ENCODE results near the gene SNAPC4.

SNAPC4 gene

GRCh38 chr9:136394312-136395019 is 5.5 kb downstream of the SNAPC4 start:
- Histone ChIP-seq H3K4me3 (no peak overlapping the region), H3K9ac (peak overlapping the region in 1 of 11 experiments; percentile 8; a peak in 2 of 22 replicates), H3K4me2 (no peak overlapping the region), H3K27me3 (no peaks in the 10 kb centered on the region), H3K9me3 (replicated peaks in 1 of 11) (no peaks in the 10 kb centered on the region), H3K4me1 (peaks cover 11 to 21% (median 13%) of the 10 kb centered on the region in 10 experiments), H3K27ac (no peak overlapping the region), H3K36me3 (peaks cover 72 to 92% (median 87%) of the 10 kb centered on the region in 11 experiments), H4K20me1 (peaks cover 0 to 85% (median 72%) of the 10 kb centered on the region in 11 experiments; a peak in 20 of 22 replicates)
- TF ChIP-seq Cebpa-rat (IDR thresholded peaks at IDR 0.05): no peak

GRCh38 chr9:136393531-136393930 is 6.4 kb downstream of the SNAPC4 start:
- no peak for TF ChIP-seq Cebpa-rat (IDR thresholded peaks at IDR 0.05)
- H3K9me3 ChIP-seq (replicated peaks in 1 of 11): no peaks in the 10 kb centered on the region
- no peak overlapping the region for H3K27ac ChIP-seq
- H4K20me1 ChIP-seq: peaks cover 0 to 85% (median 68%) of the 10 kb centered on the region in 11 experiments; a peak in 20 of 22 replicates
- no peak overlapping the region for H3K4me3 ChIP-seq
- H3K9ac ChIP-seq: 0 out of 22 replicates have a peak overlapping the region, but pooled peaks of 1 of the 11 experiments have one; percentile 18
- peaks cover 4 to 16% (median 6%) of the 10 kb centered on the region in 10 experiments for H3K4me1 ChIP-seq
- H3K4me2 ChIP-seq: no peak overlapping the region
- peaks cover 81 to 97% (median 94%) of the 10 kb centered on the region in 11 experiments for H3K36me3 ChIP-seq
- no peaks in the 10 kb centered on the region for H3K27me3 ChIP-seq

- peak overlapping the region in 3 of 11 experiments; percentile 15 to 18 (median 17); a peak in 2 of 22 replicates for H3K9ac ChIP-seq
- no peak overlapping the region for H3K27ac ChIP-seq
- no peak overlapping the region for H3K4me2 ChIP-seq
- H3K27me3 ChIP-seq: no peaks in the 10 kb centered on the region
- H4K20me1 ChIP-seq: peaks cover 0 to 80% (median 61%) of the 10 kb centered on the region in 11 experiments; a peak in 18 of 22 replicates
- no peak overlapping the region for H3K4me3 ChIP-seq
- no peak for TF ChIP-seq Cebpa-rat (IDR thresholded peaks at IDR 0.05)
- H3K9me3 ChIP-seq (replicated peaks in 1 of 11): no peaks in the 10 kb centered on the region
- peaks cover 87 to 97% (median 95%) of the 10 kb centered on the region in 11 experiments for H3K36me3 ChIP-seq
- peaks cover 0 to 9% (median 0%) of the 10 kb centered on the region in 10 experiments; a peak in 2 of 20 replicates for H3K4me1 ChIP-seq
These were observed 7.2 kb downstream of the SNAPC4 start for GRCh38 chr9:136392538-136393449.

- no peak overlapping the region; a peak in 2 of 22 replicates for H3K9ac ChIP-seq
- TF ChIP-seq Cebpa-rat (IDR thresholded peaks at IDR 0.05): no peak
These were observed 8.0 kb downstream of the SNAPC4 start for GRCh38 chr9:136391737-136392537.

GRCh38 chr9:136389396-136389795 is 10.6 kb downstream of the SNAPC4 start:
- peaks cover 0 to 30% (median 13%) of the 10 kb centered on the region in 10 experiments; a peak in 16 of 20 replicates for H3K4me1 ChIP-seq
- H3K36me3 ChIP-seq: peaks cover 87 to 100% (median 98%) of the 10 kb centered on the region in 11 experiments
- H3K27me3 ChIP-seq: no peaks in the 10 kb centered on the region
- no peak overlapping the region for H3K4me3 ChIP-seq
- TF ChIP-seq Cebpa-rat (IDR thresholded peaks at IDR 0.05): no peak
- peaks cover 0 to 71% (median 44%) of the 10 kb centered on the region in 11 experiments; a peak in 19 of 22 replicates for H4K20me1 ChIP-seq
- H3K4me2 ChIP-seq: no peak overlapping the region
- H3K9ac ChIP-seq: peak overlapping the region in 5 of 11 experiments; percentile 0 to 21 (median 9); a peak in 4 of 22 replicates
- H3K27ac ChIP-seq: no peak overlapping the region
- no peaks in the 10 kb centered on the region for H3K9me3 ChIP-seq (replicated peaks in 1 of 11)

More at GRCh38 chr9:136391737-136392537, 8.0 kb downstream of the SNAPC4 start:
- Histone ChIP-seq H3K27me3 (no peaks in the 10 kb centered on the region), H3K9me3 (replicated peaks in 1 of 11) (no peaks in the 10 kb centered on the region), H3K4me2 (no peak overlapping the region), H3K27ac (no peak overlapping the region), H3K4me3 (no peak overlapping the region), H3K4me1 (peaks cover 0 to 8% (median 0%) of the 10 kb centered on the region in 10 experiments; a peak in 1 of 20 replicates), H3K36me3 (peaks cover 92 to 100% (median 98%) of the 10 kb centered on the region in 11 experiments), H4K20me1 (peaks cover 0 to 82% (median 57%) of the 10 kb centered on the region in 11 experiments; a peak in 18 of 22 replicates)

- Histone ChIP-seq H3K27me3 (no peaks in the 10 kb centered on the region), H3K9ac (no peak overlapping the region), H4K20me1 (peaks cover 0 to 73% (median 53%) of the 10 kb centered on the region in 11 experiments; a peak in 19 of 22 replicates), H3K36me3 (peaks cover 87 to 100% (median 98%) of the 10 kb centered on the region in 11 experiments), H3K4me2 (no peak overlapping the region), H3K4me3 (no peak overlapping the region), H3K4me1 (peaks cover 0 to 30% (median 14%) of the 10 kb centered on the region in 10 experiments; a peak in 16 of 20 replicates), H3K9me3 (replicated peaks in 1 of 11) (no peaks in the 10 kb centered on the region), H3K27ac (no peak overlapping the region)
- TF ChIP-seq Cebpa-rat (IDR thresholded peaks at IDR 0.05): no peak
These were observed 12.8 kb downstream of the SNAPC4 start for GRCh38 chr9:136387217-136387616.

- Histone ChIP-seq H3K4me1 (peaks cover 0 to 30% (median 14%) of the 10 kb centered on the region in 10 experiments; a peak in 16 of 20 replicates), H3K4me2 (peak overlapping the region in 3 of 11 experiments; percentile 6 to 21 (median 17); a peak in 1 of 22 replicates), H3K36me3 (peaks cover 87 to 100% (median 98%) of the 10 kb centered on the region in 11 experiments), H3K9ac (no peak overlapping the region), H3K27me3 (no peaks in the 10 kb centered on the region), H3K27ac (no peak overlapping the region), H3K9me3 (replicated peaks in 1 of 11) (no peaks in the 10 kb centered on the region), H4K20me1 (peaks cover 0 to 69% (median 45%) of the 10 kb centered on the region in 11 experiments; a peak in 18 of 22 replicates), H3K4me3 (no peak overlapping the region)
- no peak for TF ChIP-seq Cebpa-rat (IDR thresholded peaks at IDR 0.05)
These were observed 14.0 kb downstream of the SNAPC4 start for GRCh38 chr9:136386018-136386417.

- peaks cover 89 to 100% (median 98%) of the 10 kb centered on the region in 11 experiments for H3K36me3 ChIP-seq
- TF ChIP-seq Cebpa-rat (IDR thresholded peaks at IDR 0.05): no peak
These were observed 15.0 kb downstream of the SNAPC4 start for GRCh38 chr9:136385015-136385414.

More at GRCh38 chr9:136385015-136385414, 15.0 kb downstream of the SNAPC4 start:
- Histone ChIP-seq H3K4me3 (no peak overlapping the region), H3K9ac (no peak overlapping the region), H3K9me3 (replicated peaks in 1 of 11) (no peaks in the 10 kb centered on the region), H3K27ac (no peak overlapping the region), H3K27me3 (no peaks in the 10 kb centered on the region), H3K4me2 (peak overlapping the region in 9 of 11 experiments; percentile 0 to 34 (median 27); a peak in 10 of 22 replicates), H4K20me1 (peaks cover 0 to 76% (median 44%) of the 10 kb centered on the region in 11 experiments; a peak in 18 of 22 replicates), H3K4me1 (peaks cover 0 to 30% (median 14%) of the 10 kb centered on the region in 10 experiments; a peak in 16 of 20 replicates)
